ENCODE measurements around the gene PREX1.

- no peak for TF ChIP-seq CTCF (conservative IDR thresholded peaks at IDR 0.05; ENCODE audit: low read length)
- TF ChIP-seq EZH2phosphoT487 (IDR thresholded peaks at IDR 0.05; ENCODE audit: borderline replicate concordance, low read depth, low read length) = no peak
These were observed 185.5 kb downstream of the PREX1 start for GRCh38 chr20:48642105-48642880.

Measured in OCI-LY7 (cell line).